ENCODE results near the gene SERPINE2.

SERPINE2 gene

DNA sequence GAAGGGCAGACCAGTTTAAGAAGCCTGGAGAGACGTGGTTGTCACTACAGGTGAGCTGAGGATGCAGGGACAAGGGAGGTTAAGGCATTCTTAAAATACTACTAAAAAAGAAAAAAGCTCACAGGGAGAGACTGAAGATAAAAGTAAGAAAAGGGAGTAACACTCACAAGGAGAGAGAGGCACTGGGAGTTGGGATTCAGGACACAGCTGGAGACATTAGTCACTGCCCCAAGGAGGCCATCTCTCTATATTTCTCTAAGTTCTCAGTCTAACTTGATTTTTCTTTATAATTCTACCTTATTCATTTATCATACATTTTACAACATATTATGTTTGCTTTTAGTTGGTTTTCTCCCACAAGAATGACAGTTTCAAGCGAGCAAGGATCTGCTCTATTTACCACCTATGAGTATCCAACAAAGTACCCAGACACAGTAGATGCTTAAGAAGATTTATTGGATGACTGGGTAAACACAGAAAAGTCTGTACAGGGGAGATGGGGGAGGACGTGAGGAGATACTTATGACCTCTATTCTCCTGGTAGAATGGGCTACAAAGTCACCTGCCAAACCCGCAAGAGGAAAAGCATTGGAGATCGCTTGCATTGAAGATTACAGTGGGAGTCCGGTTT is 2.2 kb downstream of the SERPINE2 start:
- Mint-ChIP-seq H3K36me3 (ENCODE audit: low read depth) (peaks cover 2% of the 10 kb centered on the region), H3K27me3 (peaks cover 46% of the 10 kb centered on the region), H3K4me3 (peak overlapping the region; percentile 85), H3K4me1 (ENCODE audit: low read depth) (peaks cover 48% of the 10 kb centered on the region), H3K9me3 (no peaks in the 10 kb centered on the region), H3K27ac (no peak overlapping the region)
- no peak for DNase-seq

DNA sequence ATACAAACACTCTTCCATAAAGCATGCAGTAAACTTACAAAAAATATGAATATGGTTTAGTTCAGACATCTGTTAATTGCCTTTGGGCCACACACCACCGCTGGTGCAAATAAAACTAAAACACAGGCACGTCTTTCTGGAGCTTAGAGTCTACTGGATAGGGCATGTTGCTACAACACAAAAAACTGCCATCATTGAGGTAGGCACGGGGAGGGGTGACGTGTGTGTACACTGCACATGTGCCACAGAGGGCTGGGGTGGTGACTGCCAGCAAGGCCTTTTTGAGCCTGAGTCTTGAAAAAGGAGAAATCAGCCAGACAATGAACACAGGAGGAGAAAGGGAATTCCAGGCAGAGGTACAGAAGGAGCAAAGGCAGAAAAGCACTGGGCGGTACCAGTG is 5.1 kb downstream of the SERPINE2 start:
- peaks cover 22% of the 10 kb centered on the region for H3K27me3 Mint-ChIP-seq
- no peak overlapping the region for H3K4me3 Mint-ChIP-seq
- H3K27ac Mint-ChIP-seq = no peak overlapping the region
- H3K36me3 Mint-ChIP-seq (ENCODE audit: low read depth) = peaks cover 5% of the 10 kb centered on the region
- H3K9me3 Mint-ChIP-seq = no peaks in the 10 kb centered on the region
- DNase-seq = no peak
- peaks cover 53% of the 10 kb centered on the region for H3K4me1 Mint-ChIP-seq (ENCODE audit: low read depth)

DNA sequence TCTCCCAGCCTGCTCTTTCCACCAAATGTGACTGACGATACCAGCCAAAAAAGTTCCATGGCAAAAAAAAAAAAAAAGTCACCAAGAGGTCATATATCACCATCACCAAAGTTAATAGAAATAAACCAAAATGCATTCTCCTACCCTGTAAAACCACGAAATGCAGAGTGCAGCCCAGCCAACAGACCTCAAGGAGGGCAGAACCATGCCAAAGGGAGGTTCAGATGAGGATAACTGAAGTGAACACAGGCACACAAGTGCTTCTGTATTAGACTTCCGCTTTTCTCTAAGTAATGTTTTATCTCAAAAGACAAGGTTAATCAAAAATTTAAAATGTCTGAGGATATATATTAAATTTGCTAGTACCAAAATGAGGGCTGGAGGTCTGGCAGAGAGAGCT is 5.5 kb downstream of the SERPINE2 start:
- peaks cover 5% of the 10 kb centered on the region for H3K36me3 Mint-ChIP-seq (ENCODE audit: low read depth)
- H3K27ac Mint-ChIP-seq = no peak overlapping the region
- no peaks in the 10 kb centered on the region for H3K9me3 Mint-ChIP-seq
- no peak for DNase-seq
- peaks cover 58% of the 10 kb centered on the region for H3K4me1 Mint-ChIP-seq (ENCODE audit: low read depth)
- H3K27me3 Mint-ChIP-seq = peaks cover 22% of the 10 kb centered on the region
- H3K4me3 Mint-ChIP-seq = no peak overlapping the region

DNA sequence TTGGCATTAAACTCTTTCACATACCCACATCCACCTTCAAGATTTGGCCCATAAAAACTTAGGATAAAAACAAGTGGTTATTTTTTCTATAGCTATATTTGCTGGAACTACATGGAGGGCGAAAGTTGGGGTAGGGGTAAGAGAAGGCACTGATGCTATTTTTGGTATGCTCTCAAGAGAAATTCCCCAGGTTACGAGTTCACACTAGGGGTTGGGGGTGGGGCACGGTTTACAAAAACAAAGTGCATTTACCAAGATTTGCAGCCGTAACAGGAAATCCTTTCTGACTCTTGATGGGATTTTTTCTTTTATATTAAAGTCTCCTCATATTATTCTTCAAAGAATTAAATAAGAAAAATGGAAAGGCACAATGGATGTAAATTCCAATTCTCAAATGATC is 6.8 kb downstream of the SERPINE2 start:
- Mint-ChIP-seq H3K27ac (no peak overlapping the region), H3K4me3 (no peak overlapping the region), H3K27me3 (peaks cover 13% of the 10 kb centered on the region), H3K4me1 (ENCODE audit: low read depth) (peaks cover 59% of the 10 kb centered on the region), H3K36me3 (ENCODE audit: low read depth) (peaks cover 7% of the 10 kb centered on the region), H3K9me3 (peaks cover 4% of the 10 kb centered on the region)
- no peak for DNase-seq

DNA sequence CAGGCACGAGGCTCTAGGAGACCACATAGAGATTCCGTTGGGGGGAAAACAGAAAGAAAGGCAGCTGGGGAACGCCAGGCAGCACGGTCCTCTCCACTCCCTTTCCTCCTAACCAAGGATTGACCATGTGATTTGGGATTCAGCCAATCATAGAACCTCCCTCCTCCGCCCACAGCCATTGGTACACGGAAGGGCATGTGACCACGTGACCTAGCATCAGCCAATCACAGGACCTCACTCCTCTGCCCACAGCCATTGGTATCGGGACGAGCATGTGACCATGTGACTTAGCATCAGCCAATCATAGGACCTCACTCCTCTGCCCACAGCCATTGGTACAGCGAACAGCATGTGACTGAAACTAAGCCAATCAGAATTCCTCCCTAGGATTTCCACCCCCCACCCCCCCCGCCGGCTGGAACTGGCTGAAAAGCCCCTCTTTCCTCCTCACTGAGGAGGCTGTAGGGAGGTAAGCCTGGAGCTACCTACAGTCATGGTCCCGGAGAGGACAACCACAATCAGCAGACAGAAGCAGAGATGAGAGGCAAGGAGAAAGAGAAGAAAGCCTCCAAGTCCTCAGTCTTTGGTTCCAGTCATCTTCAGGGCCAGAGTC is 7.6 kb downstream of the SERPINE2 start:
- H3K9me3 Mint-ChIP-seq = peaks cover 6% of the 10 kb centered on the region
- no peak overlapping the region for H3K27ac Mint-ChIP-seq

DNA sequence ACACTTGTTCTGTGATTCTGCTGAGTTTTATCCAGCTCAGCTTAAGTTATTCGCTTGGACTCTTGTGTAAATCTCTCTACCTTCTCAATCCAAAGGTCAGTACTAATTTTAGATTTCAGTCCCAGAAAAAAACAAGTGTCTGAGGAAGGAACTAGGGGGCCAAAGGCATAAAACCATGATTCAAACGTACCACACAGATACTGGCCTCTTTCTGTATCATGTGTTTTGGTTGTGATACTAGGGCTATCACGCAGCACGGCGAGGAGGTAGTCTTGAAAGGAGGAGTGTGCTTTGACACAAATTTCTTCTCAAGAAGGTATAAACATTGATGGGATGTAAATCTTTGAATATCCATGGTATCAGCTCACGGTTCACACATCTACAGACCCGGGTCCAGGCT is 8.3 kb downstream of the SERPINE2 start:
- Mint-ChIP-seq H3K27me3 (peaks cover 6% of the 10 kb centered on the region), H3K4me3 (no peak overlapping the region), H3K36me3 (ENCODE audit: low read depth) (peaks cover 15% of the 10 kb centered on the region), H3K27ac (no peak overlapping the region), H3K9me3 (peaks cover 12% of the 10 kb centered on the region), H3K4me1 (ENCODE audit: low read depth) (peaks cover 67% of the 10 kb centered on the region)
- no peak for DNase-seq

More for the DNA sequence above, 7.6 kb downstream of the SERPINE2 start:
- H3K4me3 Mint-ChIP-seq = no peak overlapping the region
- peaks cover 61% of the 10 kb centered on the region for H3K4me1 Mint-ChIP-seq (ENCODE audit: low read depth)
- H3K36me3 Mint-ChIP-seq (ENCODE audit: low read depth) = peaks cover 9% of the 10 kb centered on the region
- DNase-seq = no peak
- peaks cover 10% of the 10 kb centered on the region for H3K27me3 Mint-ChIP-seq

DNA sequence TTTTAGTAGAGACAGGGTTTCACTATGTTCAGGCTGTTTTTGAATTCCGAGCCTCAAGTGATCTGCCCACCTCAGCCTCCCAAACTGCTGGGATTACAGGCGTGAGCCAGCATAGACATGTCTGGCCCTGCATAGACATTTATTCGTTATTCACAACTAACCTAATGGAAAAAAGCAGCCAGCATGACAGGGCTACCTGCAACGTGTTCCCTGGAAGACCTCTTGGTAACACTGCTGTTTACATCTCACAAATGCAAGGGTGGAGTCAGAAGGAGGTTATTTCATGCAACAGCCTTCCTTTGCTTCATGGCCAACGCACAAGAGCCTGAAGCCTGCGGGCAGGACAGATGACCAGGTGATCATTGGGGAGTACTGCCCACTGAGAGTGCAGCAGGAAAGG is 9.2 kb downstream of the SERPINE2 start:
- Mint-ChIP-seq H3K9me3 (peaks cover 18% of the 10 kb centered on the region), H3K4me1 (ENCODE audit: low read depth) (peaks cover 76% of the 10 kb centered on the region), H3K27me3 (peaks cover 3% of the 10 kb centered on the region), H3K4me3 (no peak overlapping the region), H3K27ac (peak overlapping the region; percentile 37), H3K36me3 (ENCODE audit: low read depth) (peaks cover 15% of the 10 kb centered on the region)
- no peak for DNase-seq

DNA sequence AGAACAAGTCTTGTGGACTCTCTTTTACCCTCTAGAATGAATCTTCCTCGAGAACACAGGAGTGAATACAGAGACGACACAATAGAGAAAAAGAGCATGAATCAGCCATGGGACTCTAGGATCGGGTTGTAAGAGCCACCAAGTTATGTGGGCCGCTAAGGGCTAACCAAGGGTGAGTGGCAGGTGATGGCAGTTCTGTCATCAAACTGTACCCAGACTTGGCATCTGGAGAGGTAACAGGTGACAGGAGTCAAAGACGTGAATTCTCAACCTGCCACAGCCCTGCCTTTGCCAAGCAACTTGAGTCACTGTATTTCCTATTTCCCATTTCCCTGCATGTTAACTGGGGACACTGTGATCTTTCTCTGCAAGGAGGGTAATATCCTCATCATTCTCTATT is 11.2 kb downstream of the SERPINE2 start:
- H3K27ac Mint-ChIP-seq = peak overlapping the region; percentile 96
- H3K9me3 Mint-ChIP-seq = peaks cover 18% of the 10 kb centered on the region
- DNase-seq = no peak
- peaks cover 83% of the 10 kb centered on the region for H3K4me1 Mint-ChIP-seq (ENCODE audit: low read depth)
- no peak overlapping the region for H3K4me3 Mint-ChIP-seq
- no peaks in the 10 kb centered on the region for H3K27me3 Mint-ChIP-seq
- H3K36me3 Mint-ChIP-seq (ENCODE audit: low read depth) = peaks cover 15% of the 10 kb centered on the region

DNA sequence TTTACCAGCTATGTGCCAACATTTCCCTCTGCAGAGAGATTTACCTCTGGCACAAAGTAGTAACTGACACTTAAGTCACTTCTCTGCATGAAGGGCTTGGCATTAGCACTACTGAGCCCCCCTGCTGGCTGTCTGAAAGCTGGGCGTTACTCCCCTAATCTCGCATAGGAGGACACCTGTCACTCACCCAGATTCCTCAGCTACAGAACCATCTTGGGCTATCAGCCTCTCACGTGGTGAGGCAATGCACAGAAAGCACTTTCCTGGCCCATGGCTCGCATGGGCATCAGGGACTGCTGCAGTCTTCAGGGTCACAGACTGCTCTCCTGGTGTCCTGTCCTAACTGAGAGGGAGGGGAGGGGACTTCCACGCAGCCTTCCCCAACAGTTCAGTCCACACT is 12.0 kb downstream of the SERPINE2 start:
- Mint-ChIP-seq H3K27ac (peak overlapping the region; percentile 96), H3K4me3 (no peak overlapping the region), H3K36me3 (ENCODE audit: low read depth) (peaks cover 15% of the 10 kb centered on the region), H3K9me3 (peaks cover 18% of the 10 kb centered on the region), H3K27me3 (no peaks in the 10 kb centered on the region), H3K4me1 (ENCODE audit: low read depth) (peaks cover 81% of the 10 kb centered on the region)
- DNase-seq = no peak

DNA sequence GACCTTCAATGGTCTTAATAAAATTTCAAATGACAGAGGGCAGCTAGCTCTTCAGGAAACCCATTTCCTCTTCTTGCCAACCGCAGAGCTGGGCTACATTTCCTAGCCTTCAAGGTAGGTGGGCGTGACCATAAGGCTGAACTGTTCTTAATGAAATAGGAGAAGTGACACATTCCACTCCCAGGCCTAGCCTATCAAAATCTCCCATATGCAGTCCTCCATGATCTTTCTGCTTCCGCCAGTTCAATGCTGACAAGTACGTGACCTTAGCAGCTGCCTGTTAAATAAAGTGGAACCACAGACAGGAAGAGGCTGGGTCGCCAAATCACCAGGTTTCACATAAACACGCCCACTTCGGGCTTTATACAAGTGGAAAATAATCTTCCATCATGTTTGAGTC is 13.2 kb downstream of the SERPINE2 start:
- Mint-ChIP-seq H3K4me3 (peak overlapping the region; percentile 32), H3K36me3 (ENCODE audit: low read depth) (peaks cover 14% of the 10 kb centered on the region), H3K9me3 (peaks cover 19% of the 10 kb centered on the region), H3K27me3 (no peaks in the 10 kb centered on the region), H3K27ac (peak overlapping the region; percentile 96), H3K4me1 (ENCODE audit: low read depth) (peaks cover 82% of the 10 kb centered on the region)
- peak; percentile 58 for DNase-seq

DNA sequence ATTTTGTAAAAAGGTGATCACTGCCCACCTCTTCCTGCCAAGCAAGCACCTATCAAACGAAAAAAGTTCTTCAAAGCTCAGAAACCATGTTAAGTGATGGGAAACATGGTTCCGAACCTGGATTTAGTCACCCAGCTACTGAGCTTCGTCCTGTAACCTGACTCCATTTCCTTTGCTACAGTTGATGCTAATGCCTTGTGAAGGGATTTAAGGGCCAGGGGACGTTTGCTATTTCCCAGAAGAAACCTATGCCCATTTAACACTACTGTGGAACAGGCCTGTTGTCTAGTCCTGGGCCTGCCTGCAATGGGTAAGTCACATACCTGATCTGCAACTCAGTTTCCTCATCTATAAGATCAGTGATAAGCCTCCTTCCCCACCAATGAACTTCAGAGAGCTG is 14.8 kb downstream of the SERPINE2 start:
- H3K27me3 Mint-ChIP-seq = no peaks in the 10 kb centered on the region
- H3K27ac Mint-ChIP-seq = peak overlapping the region; percentile 73
- peaks cover 77% of the 10 kb centered on the region for H3K4me1 Mint-ChIP-seq (ENCODE audit: low read depth)
- peak overlapping the region; percentile 32 for H3K4me3 Mint-ChIP-seq
- DNase-seq = no peak
- H3K36me3 Mint-ChIP-seq (ENCODE audit: low read depth) = peaks cover 11% of the 10 kb centered on the region
- peaks cover 19% of the 10 kb centered on the region for H3K9me3 Mint-ChIP-seq

DNA sequence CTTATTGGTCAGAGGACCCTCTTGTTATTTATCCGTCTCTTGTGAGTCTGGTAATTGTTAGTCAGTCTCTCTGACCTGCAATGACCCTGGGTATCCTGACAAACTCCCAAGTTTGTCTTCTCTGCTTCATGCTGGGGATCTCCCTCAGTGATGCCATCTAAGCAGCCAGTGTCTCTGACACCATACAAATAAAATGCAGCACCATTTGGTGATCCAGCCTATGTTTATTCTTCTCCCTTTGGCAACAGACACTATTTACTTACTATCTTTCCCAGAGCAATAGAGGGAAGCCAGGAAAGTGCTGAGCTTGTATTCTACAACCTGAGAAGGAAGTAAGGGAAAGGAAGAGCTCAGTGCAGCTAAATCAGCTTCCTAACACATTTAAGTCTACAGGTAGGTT is 15.9 kb downstream of the SERPINE2 start:
- DNase-seq = no peak
- H3K27me3 Mint-ChIP-seq = no peaks in the 10 kb centered on the region
- H3K9me3 Mint-ChIP-seq = peaks cover 19% of the 10 kb centered on the region
- peak overlapping the region; percentile 2 for H3K27ac Mint-ChIP-seq
- H3K4me1 Mint-ChIP-seq (ENCODE audit: low read depth) = peaks cover 68% of the 10 kb centered on the region
- H3K36me3 Mint-ChIP-seq (ENCODE audit: low read depth) = peaks cover 11% of the 10 kb centered on the region
- no peak overlapping the region for H3K4me3 Mint-ChIP-seq

DNA sequence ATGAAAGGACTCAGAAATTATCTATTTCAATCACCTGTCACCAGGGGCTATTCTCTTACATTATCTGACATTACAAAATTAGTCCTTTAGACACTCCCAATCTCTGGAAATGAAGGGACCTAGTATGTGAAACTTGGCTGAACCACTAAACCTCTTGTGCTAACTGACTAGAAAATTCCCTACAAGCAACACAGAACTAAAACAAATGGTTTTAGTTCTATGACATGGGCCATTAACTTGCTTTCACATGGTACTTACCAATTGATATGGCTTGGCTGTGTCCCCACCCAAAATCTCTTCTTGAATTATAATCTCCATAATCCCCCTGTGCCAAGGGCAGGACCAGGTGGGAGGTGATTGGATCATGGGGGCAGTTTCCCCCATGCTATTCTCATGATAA is 16.6 kb downstream of the SERPINE2 start:
- DNase-seq = no peak
- Mint-ChIP-seq H3K27ac (peak overlapping the region; percentile 2), H3K9me3 (peaks cover 16% of the 10 kb centered on the region), H3K27me3 (no peaks in the 10 kb centered on the region), H3K36me3 (ENCODE audit: low read depth) (peaks cover 8% of the 10 kb centered on the region), H3K4me3 (no peak overlapping the region), H3K4me1 (ENCODE audit: low read depth) (peaks cover 61% of the 10 kb centered on the region)

DNA sequence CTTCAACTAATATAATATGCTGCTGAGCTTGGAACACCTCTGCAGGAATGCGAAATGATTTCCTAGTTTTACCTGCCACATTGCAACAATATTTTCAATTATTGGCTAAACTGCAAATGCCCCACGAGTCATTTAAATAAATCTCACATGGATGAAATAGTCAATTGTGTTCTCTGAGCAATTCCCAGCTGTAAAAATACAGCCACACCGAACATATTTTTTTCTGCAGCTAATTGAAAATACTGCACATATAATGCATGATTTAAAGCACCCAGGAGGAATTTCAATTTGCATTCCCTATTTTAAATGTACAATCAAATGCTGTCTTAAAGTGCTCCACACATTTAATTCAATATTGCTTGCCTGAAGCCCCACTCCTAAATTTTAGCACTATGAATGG is 18.6 kb downstream of the SERPINE2 start:
- Mint-ChIP-seq H3K27ac (no peak overlapping the region), H3K27me3 (no peaks in the 10 kb centered on the region), H3K36me3 (ENCODE audit: low read depth) (no peaks in the 10 kb centered on the region), H3K9me3 (peaks cover 5% of the 10 kb centered on the region), H3K4me3 (no peak overlapping the region), H3K4me1 (ENCODE audit: low read depth) (peaks cover 56% of the 10 kb centered on the region)
- DNase-seq = no peak

DNA sequence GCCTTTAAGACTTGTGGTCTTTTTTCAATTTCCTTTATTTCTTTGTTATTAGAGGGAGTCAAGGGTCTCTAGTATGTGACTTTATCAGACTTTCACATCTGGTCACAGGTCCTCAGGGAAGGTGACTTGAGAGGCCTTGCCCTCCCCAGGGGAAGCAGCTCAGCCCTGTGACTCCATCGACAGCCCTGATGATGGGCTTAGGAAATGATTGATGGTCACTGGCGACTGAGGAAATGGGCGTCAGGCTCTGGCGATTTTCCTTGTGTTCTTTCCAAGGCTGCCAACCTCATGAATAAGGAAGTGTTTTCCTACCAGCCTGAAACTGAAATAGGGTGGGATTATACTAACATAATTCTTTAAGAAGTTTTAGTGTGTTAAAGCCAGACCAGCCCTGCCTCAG is 21.1 kb downstream of the SERPINE2 start:
- Mint-ChIP-seq H3K4me3 (no peak overlapping the region), H3K36me3 (ENCODE audit: low read depth) (no peaks in the 10 kb centered on the region), H3K9me3 (peaks cover 2% of the 10 kb centered on the region), H3K4me1 (ENCODE audit: low read depth) (peaks cover 40% of the 10 kb centered on the region), H3K27ac (no peak overlapping the region), H3K27me3 (no peaks in the 10 kb centered on the region)
- DNase-seq = no peak

Data from activated T-cell treated with anti-CD3 and anti-CD28 coated beads, Interleukin-2, amount 50 U/mL, for 24 hours (primary cell).